Measurements from ENCODE around the gene STARD10. TPM values are rescaled to one million over a fixed set of nuclear protein-coding genes. Genes with fewer than 3 reads are reported as not detected.
A peak's percentile ranks its signal among the peaks of the same experiment; 100 is the strongest.

Gene STARD10
- total and polyA plus RNA-seq, 4 donors, result 70.5 to 328 (median 232) TPM

- Histone ChIP-seq H3K27me3 (ENCODE audit: control insufficient read depth in 4 of 4, insufficient read depth in 4 of 4, low read length in 3 of 4) (no peaks in the 10 kb centered on the region), H3K27ac (ENCODE audit: low read depth in 1 of 2, low read length in 2 of 2) (peak overlapping the region; percentile 27 to 69), H3K9ac (ENCODE audit: low read depth in 1 of 2, low read length in 2 of 2) (no peak overlapping the region), H3K9me3 (ENCODE audit: control insufficient read depth in 4 of 4, low read length in 3 of 4) (no peaks in the 10 kb centered on the region), H3K36me3 (ENCODE audit: control insufficient read depth in 4 of 4, insufficient read depth in 3 of 4, low read depth in 1 of 4, low read length in 3 of 4) (peaks cover 7 to 33% (median 19%) of the 10 kb centered on the region in 4 donors), H3K4me1 (ENCODE audit: control insufficient read depth in 4 of 4, insufficient read depth in 4 of 4, low read length in 3 of 4) (peaks cover 0 to 11% (median 7%) of the 10 kb centered on the region in 4 donors), H3K4me3 (ENCODE audit: low read depth in 1 of 3, low read length in 3 of 3) (no peak overlapping the region)
- DNase-seq (ENCODE audit: low spot score), result no peak
- TF ChIP-seq NR2F2 (IDR thresholded peaks at IDR 0.05) (peak; percentile 88), TAF1 (conservative IDR thresholded peaks at IDR 0.05) (no peak), RXRA (IDR thresholded peaks at IDR 0.05) (peak; percentile 48 to 52), SP1 (IDR thresholded peaks at IDR 0.05) (peak; percentile 52), HNF4A (conservative IDR thresholded peaks at IDR 0.05) (no peak), MAX (IDR thresholded peaks at IDR 0.05) (peak; percentile 47)
- 72% methylated on average over 4 of the region's 4 CpGs for WGBS
Observed at GRCh38 chr11:72836111-72836510, 42.3 kb upstream of the STARD10 start.

GRCh38 chr11:72834905-72835304 lies 41.1 kb upstream of the STARD10 start:
- Histone ChIP-seq H3K27ac (ENCODE audit: low read depth in 1 of 2, low read length in 2 of 2) (peak overlapping the region; percentile 69), H3K9me3 (ENCODE audit: control insufficient read depth in 4 of 4, low read length in 3 of 4) (no peaks in the 10 kb centered on the region), H3K9ac (ENCODE audit: low read depth in 1 of 2, low read length in 2 of 2) (no peak overlapping the region), H3K4me1 (ENCODE audit: control insufficient read depth in 4 of 4, insufficient read depth in 4 of 4, low read length in 3 of 4) (peaks cover 0 to 11% (median 7%) of the 10 kb centered on the region in 4 donors), H3K36me3 (ENCODE audit: control insufficient read depth in 4 of 4, insufficient read depth in 3 of 4, low read depth in 1 of 4, low read length in 3 of 4) (peaks cover 4 to 21% (median 14%) of the 10 kb centered on the region in 4 donors), H3K27me3 (ENCODE audit: control insufficient read depth in 4 of 4, insufficient read depth in 4 of 4, low read length in 3 of 4) (no peaks in the 10 kb centered on the region), H3K4me3 (ENCODE audit: low read depth in 1 of 3, low read length in 3 of 3) (no peak overlapping the region)
- WGBS, result 72% methylated on average over 5 of the region's 5 CpGs
- no peak for TF ChIP-seq NR2F2 (IDR thresholded peaks at IDR 0.05)
- TF ChIP-seq YY1 (IDR thresholded peaks at IDR 0.05), result no peak
- peak in 1 of 2 donors; percentile 21 for TF ChIP-seq GABPA (IDR thresholded peaks at IDR 0.05 in 1 of 2, conservative IDR thresholded peaks at IDR 0.05 in 1 of 2)
- no peak for DNase-seq (ENCODE audit: low spot score)

GRCh38 chr11:72833811-72834493 lies 40.1 kb upstream of the STARD10 start:
- no peak for DNase-seq (ENCODE audit: low spot score)
- Histone ChIP-seq H3K36me3 (ENCODE audit: control insufficient read depth in 4 of 4, insufficient read depth in 3 of 4, low read depth in 1 of 4, low read length in 3 of 4) (peaks cover 4 to 14% (median 9%) of the 10 kb centered on the region in 4 donors), H3K4me1 (ENCODE audit: control insufficient read depth in 4 of 4, insufficient read depth in 4 of 4, low read length in 3 of 4) (peaks cover 0 to 12% (median 7%) of the 10 kb centered on the region in 4 donors), H3K4me3 (ENCODE audit: low read depth in 1 of 3, low read length in 3 of 3) (no peak overlapping the region), H3K9me3 (ENCODE audit: control insufficient read depth in 4 of 4, low read length in 3 of 4) (no peaks in the 10 kb centered on the region), H3K27me3 (ENCODE audit: control insufficient read depth in 4 of 4, insufficient read depth in 4 of 4, low read length in 3 of 4) (no peaks in the 10 kb centered on the region), H3K27ac (ENCODE audit: low read depth in 1 of 2, low read length in 2 of 2) (peak overlapping the region in 1 of 2 donors; percentile 69), H3K9ac (ENCODE audit: low read depth in 1 of 2, low read length in 2 of 2) (no peak overlapping the region)
- TF ChIP-seq SP1 (IDR thresholded peaks at IDR 0.05) (no peak), REST (IDR thresholded peaks at IDR 0.05) (no peak), ZBTB33 (IDR thresholded peaks at IDR 0.05) (no peak), GABPA (IDR thresholded peaks at IDR 0.05 in 1 of 2, conservative IDR thresholded peaks at IDR 0.05 in 1 of 2) (no peak), EGR1 (IDR thresholded peaks at IDR 0.05; ENCODE audit: low read depth in 2 of 2) (no peak), TAF1 (conservative IDR thresholded peaks at IDR 0.05) (no peak), HNF4G (IDR thresholded peaks at IDR 0.05) (no peak), CTCF (IDR thresholded peaks at IDR 0.05; ENCODE audit: low read depth, low read length, missing input control) (no peak), YY1 (IDR thresholded peaks at IDR 0.05) (no peak), MAX (IDR thresholded peaks at IDR 0.05) (no peak), RAD21 (IDR thresholded peaks at IDR 0.05) (no peak), NR2F2 (IDR thresholded peaks at IDR 0.05) (no peak), RXRA (IDR thresholded peaks at IDR 0.05) (no peak), ATF3 (IDR thresholded peaks at IDR 0.05) (no peak), FOXA1 (IDR thresholded peaks at IDR 0.05) (no peak), JUND (IDR thresholded peaks at IDR 0.05) (no peak), HNF4A (conservative IDR thresholded peaks at IDR 0.05) (no peak), FOXA2 (IDR thresholded peaks at IDR 0.05) (no peak)
- WGBS, result 72% methylated on average over 8 of the region's 8 CpGs
